HEK293T (cell line): ENCODE measurements around the gene OR10A3.

Experiments used
- ARNT ChIP-seq: fragments of 450-650 bp; IDR thresholded peaks from 2 replicates; pipeline ENCODE4 v1.6.1; 2017; ENCODE audit warnings: mild to moderate bottlenecking
- BHLHE40 ChIP-seq: fragments of 450-650 bp; IDR thresholded peaks from 2 replicates; pipeline ENCODE4 v1.6.1; 2016; ENCODE audit warnings: mild to moderate bottlenecking, moderate library complexity, borderline replicate concordance
- ELF4 ChIP-seq: fragments of 450-650 bp; IDR thresholded peaks from 2 replicates; pipeline ENCODE4 v1.6.1; 2017; ENCODE audit warnings: antibody characterized with exemption
- FOXK2 ChIP-seq: fragments of 450-650 bp; IDR thresholded peaks from 2 replicates; pipeline ENCODE4 v1.6.1; 2016; ENCODE audit warnings: mild to moderate bottlenecking
- FOXM1 ChIP-seq: fragments of 450-650 bp; IDR thresholded peaks from 2 replicates; pipeline ENCODE4 v1.6.1; 2017; ENCODE audit warnings: mild to moderate bottlenecking, borderline replicate concordance
- HDGF ChIP-seq: fragments of 450-650 bp; IDR thresholded peaks from 2 replicates; pipeline ENCODE4 v1.6.1; 2017; ENCODE audit warnings: antibody characterized with exemption, borderline replicate concordance
- L3MBTL2 ChIP-seq: fragments of 450-650 bp; conservative IDR thresholded peaks from 2 replicates; pipeline ENCODE4 v1.6.1; 2016; ENCODE audit warnings: mild to moderate bottlenecking
- LEF1 ChIP-seq: fragments of 450-650 bp; IDR thresholded peaks from 2 replicates; pipeline ENCODE4 v1.6.1; 2017; ENCODE audit warnings: mild to moderate bottlenecking, borderline replicate concordance
- SP1 ChIP-seq: fragments of 450-650 bp; IDR thresholded peaks from 2 replicates; pipeline ENCODE4 v1.6.1; 2017
- SUZ12 ChIP-seq: fragments of 450-650 bp; IDR thresholded peaks from 2 replicates; pipeline ENCODE4 v1.6.1; 2016; ENCODE audit warnings: mild to moderate bottlenecking
- TARDBP ChIP-seq: fragments of 450-650 bp; IDR thresholded peaks from 2 replicates; pipeline ENCODE4 v1.6.1; 2016
- ZNF384 ChIP-seq: fragments of 450-650 bp; IDR thresholded peaks from 2 replicates; pipeline ENCODE4 v1.6.1; 2016
- TF ChIP-seq, protein P1 (sequence below): fragments of 450-650 bp; IDR thresholded peaks from 2 replicates; pipeline ENCODE4 v1.6.1; 2016

- TF ChIP-seq BHLHE40 (no peak), SUZ12 (no peak), FOXM1 (no peak), LEF1 (no peak), L3MBTL2 (no peak), ARNT (no peak), TARDBP (no peak), ELF4 (no peak), HDGF (no peak), ZNF384 (no peak), SP1 (no peak), FOXK2 (no peak)
- TF ChIP-seq, protein P1, sequence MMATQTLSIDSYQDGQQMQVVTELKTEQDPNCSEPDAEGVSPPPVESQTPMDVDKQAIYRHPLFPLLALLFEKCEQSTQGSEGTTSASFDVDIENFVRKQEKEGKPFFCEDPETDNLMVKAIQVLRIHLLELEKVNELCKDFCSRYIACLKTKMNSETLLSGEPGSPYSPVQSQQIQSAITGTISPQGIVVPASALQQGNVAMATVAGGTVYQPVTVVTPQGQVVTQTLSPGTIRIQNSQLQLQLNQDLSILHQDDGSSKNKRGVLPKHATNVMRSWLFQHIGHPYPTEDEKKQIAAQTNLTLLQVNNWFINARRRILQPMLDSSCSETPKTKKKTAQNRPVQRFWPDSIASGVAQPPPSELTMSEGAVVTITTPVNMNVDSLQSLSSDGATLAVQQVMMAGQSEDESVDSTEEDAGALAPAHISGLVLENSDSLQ: no peak
Measured at GRCh38 chr11:7901319-7901854, 40.1 kb downstream of the OR10A3 start.
